Measurements from ENCODE around the gene CDH22.

Gene CDH22

GRCh38 chr20:46192376-46192944 is 115.8 kb downstream of the CDH22 start:
- no peak for DNase-seq (ENCODE audit: low spot score)

- no peak for DNase-seq (ENCODE audit: low spot score)
These were observed 116.7 kb downstream of the CDH22 start for GRCh38 chr20:46191611-46192010.

DNA sequence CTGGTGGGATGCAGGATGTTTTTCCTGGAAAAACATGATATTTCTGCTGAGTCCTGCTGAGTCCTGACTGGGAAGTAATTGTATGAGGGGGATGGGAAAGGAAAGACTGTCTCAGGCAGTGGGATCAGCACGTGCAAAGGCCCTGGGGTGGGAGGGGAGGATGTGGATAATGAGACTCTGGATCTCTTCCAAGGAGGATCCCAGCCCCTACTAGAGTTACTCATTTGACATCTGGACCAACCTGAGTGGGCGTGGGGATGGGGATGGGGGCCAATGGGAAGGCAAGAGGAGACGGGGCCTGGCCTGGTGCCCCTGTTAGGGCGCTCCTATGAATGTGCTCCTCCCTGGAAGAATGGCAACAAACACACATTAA is 117.1 kb downstream of the CDH22 start:
- DNase-seq (ENCODE audit: low spot score) = no peak

DNA sequence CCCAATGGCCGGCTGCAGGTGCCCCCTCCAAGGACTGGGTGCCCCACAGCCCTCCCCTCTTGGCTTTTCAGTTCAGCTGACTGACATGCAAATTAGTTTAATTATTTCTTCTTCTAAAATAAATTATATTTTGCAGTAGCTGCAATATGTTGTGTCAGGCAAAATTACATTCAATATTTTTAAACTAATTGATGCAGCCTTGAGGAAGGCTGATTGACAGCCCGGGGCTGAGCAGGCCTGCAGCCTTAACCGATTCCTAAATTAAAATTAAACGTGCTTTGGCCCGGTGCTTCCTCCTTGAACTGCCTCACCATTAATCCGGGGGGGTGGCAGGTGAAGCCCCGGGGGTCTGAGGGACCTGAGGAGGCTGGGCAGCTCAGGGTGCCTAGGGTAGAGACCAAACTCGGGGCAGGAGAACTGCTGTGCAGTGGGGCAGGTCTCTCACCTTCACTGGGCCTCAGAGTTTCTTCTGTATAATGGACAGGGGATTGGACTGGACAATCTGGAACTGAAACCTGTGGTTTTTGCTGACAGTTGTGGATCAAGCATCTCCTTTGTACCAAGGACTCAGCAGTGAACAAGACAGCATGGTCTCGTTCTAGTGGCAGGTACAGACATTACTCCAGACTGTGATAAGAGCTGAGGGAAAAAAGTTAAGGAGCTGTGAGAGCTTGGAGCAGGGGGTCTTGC is 117.7 kb downstream of the CDH22 start:
- DNase-seq (ENCODE audit: low spot score) = no peak

DNA sequence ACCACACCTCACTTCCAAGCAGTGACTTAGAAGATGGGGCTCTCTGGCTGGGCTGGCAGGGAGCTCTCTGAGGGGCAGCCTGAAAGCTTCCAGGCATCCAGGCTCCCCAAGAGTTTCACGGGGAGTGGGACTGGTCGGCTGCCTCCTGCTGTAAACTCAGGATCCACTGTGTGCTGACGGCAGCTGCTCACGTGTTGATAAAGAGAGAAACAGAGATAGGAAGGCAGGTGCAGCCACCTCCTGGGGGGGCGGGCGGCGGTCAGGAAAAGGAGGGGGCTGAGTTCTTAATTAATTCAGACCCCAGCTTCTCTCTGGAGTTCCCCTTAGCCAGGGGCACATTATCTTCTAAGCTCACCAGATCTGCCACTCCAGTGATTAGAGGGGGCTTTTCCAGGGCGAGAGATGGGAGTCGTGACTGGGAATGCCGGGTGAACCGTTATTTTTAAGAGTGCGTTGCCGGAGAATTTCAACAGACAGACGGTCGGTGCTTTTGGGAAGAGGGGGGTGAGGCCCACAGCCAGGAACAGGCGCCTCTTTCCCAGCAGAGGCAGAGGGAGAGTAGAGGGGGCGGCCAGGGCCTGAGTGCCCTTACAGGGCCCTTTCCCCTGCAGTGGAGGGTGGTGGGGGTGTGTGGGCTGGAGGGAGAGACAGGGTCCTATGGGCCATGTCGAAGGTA is 119.3 kb downstream of the CDH22 start:
- DNase-seq (ENCODE audit: low spot score) = no peak

DNA sequence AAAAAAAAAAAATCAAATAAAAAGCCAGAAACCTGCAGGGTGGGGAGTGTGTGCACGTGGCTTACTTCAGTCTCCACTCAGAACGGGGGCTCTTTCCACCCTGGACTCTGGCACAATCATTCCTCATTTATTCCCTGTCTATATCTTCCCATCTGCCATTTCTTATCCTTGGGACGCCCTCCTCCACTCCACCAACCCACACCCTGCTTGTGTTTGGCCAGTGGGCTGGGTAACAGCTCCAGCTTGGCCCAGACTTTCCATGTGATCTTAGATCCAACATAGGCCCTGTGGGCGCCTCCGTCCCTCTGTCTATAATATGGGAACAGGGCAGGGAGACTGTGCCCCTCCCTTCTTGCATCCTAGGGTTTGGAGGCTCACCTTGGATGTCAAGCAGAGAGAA is 122.1 kb downstream of the CDH22 start:
- DNase-seq (ENCODE audit: low spot score) = no peak

GRCh38 chr20:46185353-46185752 is 122.9 kb downstream of the CDH22 start:
- DNase-seq (ENCODE audit: low spot score) = no peak

DNA sequence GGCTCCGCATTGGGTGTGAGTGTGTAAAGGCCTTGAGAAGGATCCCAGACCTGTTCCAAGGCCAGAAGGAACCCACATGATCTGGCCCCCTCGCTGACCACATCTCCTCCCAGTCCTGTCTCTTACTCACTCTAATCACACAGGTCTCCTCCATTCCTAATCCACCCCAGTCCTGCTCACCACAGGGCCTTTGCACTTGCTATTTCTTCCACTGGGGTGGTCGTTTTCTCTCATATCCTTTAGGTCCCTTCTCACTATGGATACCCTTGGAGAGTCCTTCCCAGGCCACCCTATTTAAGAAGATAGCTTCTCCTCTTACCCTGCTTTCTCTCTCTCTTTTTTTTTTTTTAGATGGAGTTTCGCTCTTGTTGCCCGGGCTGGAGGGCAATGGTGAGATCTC is 124.5 kb downstream of the CDH22 start:
- DNase-seq (ENCODE audit: low spot score) = no peak

GRCh38 chr20:46182276-46183200 is 125.8 kb downstream of the CDH22 start:
- no peak for DNase-seq (ENCODE audit: low spot score)

DNA sequence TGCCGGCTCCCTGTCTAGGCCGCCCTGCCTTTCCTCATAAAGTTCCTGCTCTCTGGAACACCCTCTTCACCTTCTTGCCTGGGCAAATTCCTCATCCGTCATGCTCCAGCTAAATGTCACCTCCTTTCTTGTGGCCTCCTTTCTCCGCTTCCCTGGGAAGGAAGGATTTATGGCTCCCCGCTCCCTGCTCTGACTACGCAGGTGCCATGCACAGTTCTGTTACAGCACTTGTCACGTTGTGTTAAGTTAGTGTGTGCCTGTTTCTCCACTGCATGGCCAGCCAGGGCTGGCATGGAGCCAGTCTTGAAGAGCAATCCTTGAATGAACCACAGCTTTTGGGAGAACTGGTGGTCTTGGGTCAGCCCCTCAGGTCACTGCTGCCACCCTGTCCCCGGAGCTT is 128.4 kb downstream of the CDH22 start:
- no peak for DNase-seq (ENCODE audit: low spot score)

GRCh38 chr20:46178891-46179290 is 129.4 kb downstream of the CDH22 start:
- no peak for DNase-seq (ENCODE audit: low spot score)

- no peak for DNase-seq (ENCODE audit: low spot score)
These were observed 130.5 kb downstream of the CDH22 start for GRCh38 chr20:46177768-46178167.

DNA sequence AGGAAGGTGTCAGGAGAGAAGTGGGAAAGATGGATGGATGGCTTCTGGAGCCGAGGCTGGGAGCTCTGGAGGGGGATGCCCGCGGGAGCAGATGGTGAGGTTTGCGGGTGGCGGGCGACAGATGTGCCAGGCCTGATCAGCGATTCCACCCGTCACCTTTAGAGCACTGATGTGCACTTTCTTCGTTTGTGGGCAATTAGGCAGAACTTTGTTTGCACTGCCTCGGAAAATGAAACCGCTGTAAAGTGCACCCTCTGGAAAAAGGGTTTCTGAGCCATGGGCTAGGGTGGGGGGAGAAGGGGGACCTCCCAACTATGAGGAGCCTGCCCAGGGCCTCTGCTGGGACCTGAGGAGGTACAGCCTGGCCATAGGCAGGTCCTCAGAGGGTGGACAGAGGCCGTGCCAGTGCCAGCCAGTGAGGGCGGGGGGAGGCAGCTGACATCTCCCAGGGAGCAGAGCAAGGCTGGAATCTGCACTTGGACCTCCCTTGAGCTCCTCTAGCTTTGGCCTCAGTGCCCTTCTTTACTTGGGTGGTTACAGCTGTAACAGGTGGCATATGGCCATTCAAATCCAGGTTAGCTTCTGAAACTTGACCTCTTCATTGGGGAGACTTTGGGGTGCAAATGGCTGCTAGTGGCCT is 131.4 kb downstream of the CDH22 start:
- DNase-seq (ENCODE audit: low spot score) = no peak

DNA sequence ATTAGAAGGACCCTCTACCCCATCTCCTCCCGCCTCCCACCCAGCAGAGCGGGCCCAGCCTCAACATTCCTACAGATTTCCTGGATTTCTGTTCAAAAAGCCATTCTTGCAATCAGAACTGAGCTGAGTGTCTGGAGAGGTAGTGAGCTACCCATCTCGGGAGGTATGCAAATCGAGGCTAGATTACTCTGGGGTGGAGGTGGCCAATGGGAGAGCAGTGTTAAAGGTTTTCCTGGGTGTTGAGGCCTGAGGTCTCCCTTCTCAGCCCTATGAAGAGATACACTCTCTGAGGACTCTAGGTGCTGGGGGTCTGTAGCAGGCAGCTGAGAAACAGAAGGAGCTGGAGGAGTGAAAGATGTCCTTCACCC is 133.2 kb downstream of the CDH22 start:
- no peak for DNase-seq (ENCODE audit: low spot score)

DNA sequence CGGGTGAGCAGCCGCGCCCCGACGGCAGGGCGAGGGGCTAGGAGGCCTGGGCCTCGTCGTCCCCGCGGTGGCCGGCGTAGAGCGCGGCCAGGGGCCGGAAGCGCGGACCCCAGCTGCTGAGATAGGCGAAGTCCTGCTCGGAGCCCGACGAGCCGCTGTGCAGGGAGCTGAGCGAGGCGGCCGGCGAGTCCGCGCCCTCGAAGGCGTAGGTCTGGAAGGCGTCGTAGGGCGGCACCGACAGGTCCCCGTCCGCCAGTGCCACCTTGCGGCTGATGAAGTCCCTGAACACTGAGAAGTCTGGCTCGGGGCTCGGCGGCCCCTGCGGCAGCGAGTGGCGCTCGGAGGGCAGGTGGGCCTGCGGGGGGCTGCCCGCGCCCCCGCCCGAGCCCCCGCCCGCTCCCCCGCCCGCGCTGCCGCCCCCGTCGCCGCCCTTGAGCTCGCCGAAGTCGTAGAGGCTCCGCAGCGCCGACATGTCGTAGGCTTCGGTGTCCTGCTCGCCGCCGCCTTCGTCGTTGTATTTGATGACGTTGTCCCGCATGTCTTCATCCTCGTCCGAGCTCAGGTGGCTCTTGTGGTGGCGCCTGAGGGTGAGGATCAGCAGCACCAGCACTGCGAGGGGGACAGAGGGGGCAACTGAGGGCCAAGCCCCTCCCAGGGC is 133.7 kb downstream of the CDH22 start:
- DNase-seq (ENCODE audit: low spot score) = no peak

GRCh38 chr20:46173652-46174468 is 134.4 kb downstream of the CDH22 start:
- no peak for DNase-seq (ENCODE audit: low spot score)

- no peak for DNase-seq (ENCODE audit: low spot score)
These were observed 135.2 kb downstream of the CDH22 start for GRCh38 chr20:46172961-46173536.

DNA sequence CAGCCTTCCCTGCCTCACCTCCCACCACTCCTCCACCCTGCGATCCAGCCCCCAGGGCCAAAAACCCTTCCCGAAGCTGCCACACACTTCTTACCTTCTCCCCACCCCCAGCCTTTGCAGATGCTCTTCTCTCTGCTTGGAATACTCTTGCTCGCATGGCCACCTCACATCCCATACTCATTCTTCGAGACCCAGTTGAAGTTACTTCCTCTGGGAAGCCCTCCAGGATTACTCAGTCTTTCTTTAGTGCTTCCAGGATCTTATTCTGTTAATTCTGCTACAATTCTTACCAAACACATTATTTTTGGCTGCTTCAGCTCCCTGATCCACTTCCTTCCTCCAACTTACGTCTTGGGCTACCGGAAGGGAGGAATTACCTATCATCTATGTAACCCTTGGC is 135.8 kb downstream of the CDH22 start:
- DNase-seq (ENCODE audit: low spot score) = no peak

- DNase-seq (ENCODE audit: low spot score) = no peak
These were observed 136.4 kb downstream of the CDH22 start for GRCh38 chr20:46171909-46172308.

- DNase-seq (ENCODE audit: low spot score) = no peak
These were observed 136.8 kb downstream of the CDH22 start for GRCh38 chr20:46171476-46171875.

All from left forelimb (tissue), 1 donor.